H1 (cell line): ENCODE results near the gene QRICH1. TPM values are rescaled to one million over a fixed set of nuclear protein-coding genes. Genes with fewer than 3 reads are reported as not detected.

Experiments
- FOSL1 ChIP-seq: IDR thresholded peaks from 2 replicates; pipeline ENCODE4 v1.6.1; 2011; ENCODE audit warnings: mild to moderate bottlenecking, low read depth, low read length, moderate library complexity; ENCODE audit not compliant: insufficient read depth
- polyA plus RNA-seq, 7 experiments: library from polyadenylated mRNA; depleted of rRNA in 3 of 7; stranded (reverse) in 5 of 7; unstranded in 2 of 7; fragments of >200 nt in 5 of 7; fragments of 200-250 nt in 2 of 7; gene quantifications; 1 replicate in 5 of 7; 2 replicates in 1 of 7; 4 replicates in 1 of 7; pipeline versions ENCODE4 v1.2.1 to v1.2.3, GENCODE V29; 2011 to 2013; ENCODE audit warnings: missing spikeins in 2 of 7, mixed read lengths in 2 of 7
- total RNA-seq: library from RNA; stranded (reverse); fragmentation: NEBNext Ultra II Directional; extraction: Animal tissue kit (Norgen Biotek cat#: 25700); gene quantifications from 2 replicates; pipeline ENCODE4 v1.2.1, GENCODE V29; 2021

QRICH1 gene
- total and polyA plus RNA-seq, 2 of the 8 experiments (the other 6 are each of a cell fraction or from before 2014, with no cell fraction given), result 128 to 142 TPM

DNA sequence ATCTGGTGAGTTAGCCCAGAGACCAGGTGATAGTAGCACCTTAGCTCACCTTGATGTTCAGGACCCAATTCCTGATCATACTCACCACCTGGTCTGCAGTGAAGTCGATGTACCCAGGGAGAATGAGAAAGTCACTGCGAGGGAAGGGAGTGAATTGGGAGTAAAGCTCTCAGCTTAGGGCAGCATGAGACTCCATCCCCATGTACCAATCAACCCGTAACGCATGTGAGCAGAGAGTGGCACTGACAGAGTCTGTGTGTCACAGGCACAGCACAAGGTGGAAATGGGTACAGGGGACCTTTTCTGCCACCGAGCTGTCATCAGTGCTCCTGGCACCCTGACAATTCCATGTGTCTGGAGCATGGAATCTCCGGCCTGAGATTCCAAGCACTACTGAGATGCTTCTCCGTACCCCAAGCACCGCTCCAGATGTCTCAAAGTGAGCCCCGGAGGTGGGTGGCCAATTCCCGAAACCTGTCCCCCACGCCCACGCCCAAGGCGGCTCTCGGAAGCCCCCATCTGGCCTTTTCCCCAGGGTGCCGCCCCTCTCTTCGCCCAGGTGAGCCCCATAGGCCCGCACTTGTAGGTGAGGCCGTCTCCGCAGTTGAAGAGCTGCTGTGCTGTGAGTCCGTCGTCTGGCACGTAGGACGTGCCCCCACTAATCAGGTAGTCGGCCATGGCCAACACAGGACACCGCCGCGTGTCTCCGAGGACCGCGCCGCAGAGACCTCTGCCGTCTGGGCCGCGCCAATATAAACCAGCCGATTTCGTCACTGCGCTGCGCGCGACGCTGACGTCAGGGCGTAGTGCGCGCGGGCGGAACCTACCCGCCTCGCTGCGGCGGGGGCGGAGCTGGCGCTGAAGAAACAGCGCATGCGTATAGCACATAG lies 65.0 kb downstream of the QRICH1 start, which contains the start of gene IMPDH2 (continued):
- TF ChIP-seq FOSL1, result no peak
